HUES64 (cell line): Measurements from ENCODE around the gene EWSR1.

ENCODE experiments used
- H3K27ac ChIP-seq: 2 replicates; pipeline ENCODE4 v1.7.0; 2013; ENCODE audit warnings: low read depth, low read length, inconsistent platforms
- H3K27me3 ChIP-seq: 2 replicates; pipeline ENCODE4 v1.6.1; 2013; ENCODE audit warnings: mild to moderate bottlenecking, low read length; ENCODE audit not compliant: insufficient read depth
- H3K36me3 ChIP-seq: 2 replicates; pipeline ENCODE4 v1.6.1; 2013; ENCODE audit warnings: mild to moderate bottlenecking, low read length; ENCODE audit not compliant: insufficient read depth
- H3K4me1 ChIP-seq: 2 replicates; pipeline ENCODE4 v1.6.1; 2013; ENCODE audit warnings: mild to moderate bottlenecking, low read length, moderate library complexity; ENCODE audit not compliant: insufficient read depth
- H3K4me3 ChIP-seq: 2 replicates; pipeline ENCODE4 v1.5.1; 2013; ENCODE audit warnings: mild to moderate bottlenecking, low read length, moderate library complexity
- H3K9ac ChIP-seq: 2 replicates; pipeline ENCODE4 v1.6.1; 2013; ENCODE audit warnings: mild to moderate bottlenecking, low read depth, low read length
- H3K9me3 ChIP-seq: 2 replicates; pipeline ENCODE4 v1.6.1; 2013; ENCODE audit warnings: low read depth, low read length; ENCODE audit not compliant: insufficient read depth
- WGBS: fragments of 150-250, 120-280 bp; methylation state at CpG from one replicate; pipeline ENCODE4 v1.1.7; 2013; ENCODE audit warnings: missing lambda C conversion rate; 5-methylcytosine and 5-hydroxymethylcytosine counted together

Gene EWSR1

GRCh38 chr22:29335656-29336055 is 67.6 kb downstream of the EWSR1 start:
- WGBS = 92% methylated on average over 11 of the region's 11 CpGs

GRCh38 chr22:29336751-29337490 is 68.9 kb downstream of the EWSR1 start:
- Histone ChIP-seq H3K27me3 (no peaks in the 10 kb centered on the region), H3K9ac (no peak overlapping the region), H3K4me3 (no peak overlapping the region), H3K36me3 (peaks cover 70% of the 10 kb centered on the region), H3K4me1 (no peaks in the 10 kb centered on the region), H3K9me3 (no peaks in the 10 kb centered on the region), H3K27ac (no peak overlapping the region)
- WGBS = 96% methylated on average over 14 of the region's 14 CpGs

More at GRCh38 chr22:29335656-29336055, 67.6 kb downstream of the EWSR1 start:
- Histone ChIP-seq H3K27me3 (no peaks in the 10 kb centered on the region), H3K27ac (no peak overlapping the region), H3K9me3 (no peaks in the 10 kb centered on the region), H3K4me3 (no peak overlapping the region), H3K9ac (no peak overlapping the region), H3K36me3 (peaks cover 67% of the 10 kb centered on the region), H3K4me1 (peaks cover 5% of the 10 kb centered on the region; the same call in 1 of the 2 replicates)

- H3K9ac ChIP-seq = no peak overlapping the region
- H3K36me3 ChIP-seq = peaks cover 73% of the 10 kb centered on the region
- 90% methylated on average over 12 of the region's 12 CpGs for WGBS
- no peaks in the 10 kb centered on the region for H3K9me3 ChIP-seq
- H3K27me3 ChIP-seq = no peaks in the 10 kb centered on the region
- no peaks in the 10 kb centered on the region for H3K4me1 ChIP-seq
- no peak overlapping the region for H3K4me3 ChIP-seq
- no peak overlapping the region for H3K27ac ChIP-seq
Observed at GRCh38 chr22:29337631-29338284, 69.7 kb downstream of the EWSR1 start.

- no peak overlapping the region for H3K27ac ChIP-seq
- H3K4me3 ChIP-seq = no peak overlapping the region
- H3K4me1 ChIP-seq = no peaks in the 10 kb centered on the region
- no peak overlapping the region for H3K9ac ChIP-seq
- WGBS = 92% methylated on average over 6 of the region's 6 CpGs
- H3K36me3 ChIP-seq = peaks cover 73% of the 10 kb centered on the region
- no peaks in the 10 kb centered on the region for H3K9me3 ChIP-seq
- no peaks in the 10 kb centered on the region for H3K27me3 ChIP-seq
Observed at GRCh38 chr22:29338398-29338797, 70.3 kb downstream of the EWSR1 start.

GRCh38 chr22:29339381-29340235 is 71.5 kb downstream of the EWSR1 start:
- Histone ChIP-seq H3K27ac (no peak overlapping the region), H3K4me1 (no peaks in the 10 kb centered on the region), H3K4me3 (no peak overlapping the region), H3K36me3 (peaks cover 72% of the 10 kb centered on the region), H3K9ac (no peak overlapping the region), H3K9me3 (no peaks in the 10 kb centered on the region), H3K27me3 (no peaks in the 10 kb centered on the region)
- WGBS = 92% methylated on average over 23 of the region's 23 CpGs

GRCh38 chr22:29340566-29340965 is 72.5 kb downstream of the EWSR1 start:
- Histone ChIP-seq H3K9me3 (no peaks in the 10 kb centered on the region), H3K4me3 (no peak overlapping the region), H3K27me3 (no peaks in the 10 kb centered on the region), H3K27ac (no peak overlapping the region), H3K4me1 (no peaks in the 10 kb centered on the region), H3K9ac (no peak overlapping the region), H3K36me3 (peaks cover 68% of the 10 kb centered on the region)
- WGBS = 94% methylated on average over 8 of the region's 8 CpGs

GRCh38 chr22:29341056-29341848 is 73.2 kb downstream of the EWSR1 start:
- Histone ChIP-seq H3K9ac (no peak overlapping the region), H3K4me3 (no peak overlapping the region), H3K4me1 (no peaks in the 10 kb centered on the region), H3K27ac (no peak overlapping the region), H3K9me3 (no peaks in the 10 kb centered on the region), H3K27me3 (no peaks in the 10 kb centered on the region), H3K36me3 (peaks cover 68% of the 10 kb centered on the region)
- WGBS = 96% methylated on average over 25 of the region's 25 CpGs

GRCh38 chr22:29341849-29342127 is 73.7 kb downstream of the EWSR1 start:
- Histone ChIP-seq H3K4me1 (no peaks in the 10 kb centered on the region), H3K9me3 (no peaks in the 10 kb centered on the region), H3K9ac (no peak overlapping the region), H3K36me3 (peaks cover 70% of the 10 kb centered on the region), H3K4me3 (no peak overlapping the region), H3K27me3 (no peaks in the 10 kb centered on the region), H3K27ac (no peak overlapping the region)
- 93% methylated on average over 2 of the region's 2 CpGs for WGBS

- no peaks in the 10 kb centered on the region for H3K4me1 ChIP-seq
- H3K36me3 ChIP-seq = peaks cover 70% of the 10 kb centered on the region
- H3K27ac ChIP-seq = no peak overlapping the region
- no peaks in the 10 kb centered on the region for H3K27me3 ChIP-seq
- H3K9me3 ChIP-seq = no peaks in the 10 kb centered on the region
- no peak overlapping the region for H3K4me3 ChIP-seq
- H3K9ac ChIP-seq = no peak overlapping the region
- 94% methylated on average over 6 of the region's 6 CpGs for WGBS
Observed at GRCh38 chr22:29342177-29342576, 74.1 kb downstream of the EWSR1 start.

GRCh38 chr22:29342577-29343312 is 74.7 kb downstream of the EWSR1 start:
- peaks cover 72% of the 10 kb centered on the region for H3K36me3 ChIP-seq
- no peak overlapping the region for H3K27ac ChIP-seq
- WGBS = 93% methylated on average over 10 of the region's 10 CpGs
- H3K9me3 ChIP-seq = no peaks in the 10 kb centered on the region
- no peaks in the 10 kb centered on the region for H3K27me3 ChIP-seq
- no peaks in the 10 kb centered on the region for H3K4me1 ChIP-seq
- H3K9ac ChIP-seq = no peak overlapping the region
- no peak overlapping the region for H3K4me3 ChIP-seq
